Natural killer cell (primary cell): ENCODE measurements around the gene GPAM. TPM values are rescaled to one million over a fixed set of nuclear protein-coding genes. Genes with fewer than 3 reads are reported as not detected.

ENCODE experiments used
- ATAC-seq, 3 donors: fragments of 150-1000 bp in 2 of 3; fragments of 200-7000 bp in 1 of 3; cut with Tn5 transposase; 1 replicate in 1 of 3; 2 replicates in 2 of 3; pipeline ENCODE4 v1.10.0; 2021; ENCODE audit warnings: mild to moderate bottlenecking in 2 of 3, moderate library complexity in 2 of 3
- DNase-seq, 2 donors: peaks; one replicate each; pipeline versions ENCODE4 v3.0.0 to v3.0.0-alpha.2; 2013 to 2021; ENCODE audit warnings: mixed read lengths in 1 of 2
- H3K27ac ChIP-seq: one replicate; pipeline ENCODE4 v1.5.1; 2013; ENCODE audit warnings: mild to moderate bottlenecking, low read length
- H3K27me3 ChIP-seq: one replicate; pipeline ENCODE4 v1.6.1; 2013; ENCODE audit warnings: low read length; ENCODE audit not compliant: control insufficient read depth, insufficient read depth
- H3K36me3 ChIP-seq: one replicate; pipeline ENCODE4 v1.6.1; 2013; ENCODE audit warnings: low read length; ENCODE audit not compliant: control insufficient read depth, insufficient read depth
- H3K4me1 ChIP-seq: one replicate; pipeline ENCODE4 v1.6.1; 2013; ENCODE audit warnings: low read length; ENCODE audit not compliant: control insufficient read depth, insufficient read depth
- H3K4me3 ChIP-seq: one replicate; pipeline ENCODE4 v1.5.1; 2013; ENCODE audit warnings: low read length
- H3K9me3 ChIP-seq: one replicate; pipeline ENCODE4 v1.6.1; 2013; ENCODE audit warnings: low read length; ENCODE audit not compliant: control insufficient read depth, insufficient read depth
- H3K27ac Mint-ChIP-seq, 2 donors: one replicate each; pipeline ENCODE4 v1.8.0; 2022; ENCODE audit warnings: mild to moderate bottlenecking in 2 of 2, mixed read lengths in 2 of 2, moderate library complexity in 1 of 2
- H3K27me3 Mint-ChIP-seq, 2 donors: one replicate each; pipeline ENCODE4 v1.8.0; 2022; ENCODE audit warnings: low read depth in 2 of 2, mixed read lengths in 2 of 2
- H3K36me3 Mint-ChIP-seq: one replicate; pipeline ENCODE4 v1.8.0; 2022; ENCODE audit warnings: mixed read lengths
- H3K4me1 Mint-ChIP-seq, 2 donors: one replicate each; pipeline ENCODE4 v1.8.0; 2022; ENCODE audit warnings: mixed read lengths in 2 of 2
- H3K4me3 Mint-ChIP-seq: one replicate; pipeline ENCODE4 v1.8.0; 2022; ENCODE audit warnings: mild to moderate bottlenecking, moderate library complexity, mixed read lengths
- H3K9me3 Mint-ChIP-seq, 2 donors: one replicate each; pipeline ENCODE4 v1.8.0; 2022; ENCODE audit warnings: mixed read lengths in 2 of 2
- WGBS: methylation state at CpG from one replicate; pipeline ENCODE4 v1.1.7; 2013; ENCODE audit warnings: missing lambda C conversion rate; ENCODE audit not compliant: insufficient coverage; 5-methylcytosine and 5-hydroxymethylcytosine counted together
- intact Hi-C: fragments of 100-400 bp; cut with micrococcal nuclease; formaldehyde crosslinking; loops from one replicate; pipeline ENCODE4 v1.14.2; 2022
- total RNA-seq, 4 donors: library from RNA; stranded (reverse); fragments of 120-200 nt in 1 of 4; gene quantifications; one replicate each; pipeline versions ENCODE4 v1.2.3 to v1.2.4, GENCODE V29; 2013 to 2022
- TF ChIP-seq, protein P1 (sequence below): fragments of 200-600 bp; IDR thresholded peaks from one replicate; pipeline ENCODE4 v1.8.0; 2022; ENCODE audit warnings: antibody characterized with exemption

Gene GPAM
- total RNA-seq, 3 donors from 2014 or later (not counting 1 experiment from before 2014, with no cell fraction given): 4.7 to 11.7 (median 6.1) TPM

DNA sequence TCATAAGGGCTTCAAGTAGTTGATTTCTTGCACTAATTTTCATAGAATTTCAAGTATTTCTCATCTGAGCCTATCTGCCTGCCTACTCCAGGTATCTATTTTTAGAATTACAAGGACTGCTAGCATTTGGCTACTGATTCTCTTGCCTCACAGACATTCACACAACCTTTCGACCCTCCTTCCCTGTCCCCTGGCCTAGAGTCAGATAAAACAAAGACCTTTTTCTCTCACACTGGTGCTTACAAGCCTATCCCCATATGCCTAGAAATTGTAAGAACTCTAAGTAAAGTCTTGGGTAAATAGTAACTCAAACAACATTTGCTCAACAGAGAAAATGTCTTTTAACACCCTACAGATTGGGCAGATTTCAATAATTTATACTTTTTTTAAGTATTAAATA is 6.3 kb downstream of the GPAM start:
- Mint-ChIP-seq H3K4me3 (no peak overlapping the region), H3K27me3 (no peaks in the 10 kb centered on the region), H3K4me1 (no peaks in the 10 kb centered on the region), H3K9me3 (no peaks in the 10 kb centered on the region), H3K27ac (no peak overlapping the region), H3K36me3 (peaks cover 22% of the 10 kb centered on the region)
- peaks cover 63% of the 10 kb centered on the region for H3K36me3 ChIP-seq
- WGBS: 92% methylated on average over 1 of the region's 1 CpG
- H3K27me3 ChIP-seq: no peaks in the 10 kb centered on the region
- no peak overlapping the region for H3K27ac ChIP-seq
- TF ChIP-seq, protein P1, sequence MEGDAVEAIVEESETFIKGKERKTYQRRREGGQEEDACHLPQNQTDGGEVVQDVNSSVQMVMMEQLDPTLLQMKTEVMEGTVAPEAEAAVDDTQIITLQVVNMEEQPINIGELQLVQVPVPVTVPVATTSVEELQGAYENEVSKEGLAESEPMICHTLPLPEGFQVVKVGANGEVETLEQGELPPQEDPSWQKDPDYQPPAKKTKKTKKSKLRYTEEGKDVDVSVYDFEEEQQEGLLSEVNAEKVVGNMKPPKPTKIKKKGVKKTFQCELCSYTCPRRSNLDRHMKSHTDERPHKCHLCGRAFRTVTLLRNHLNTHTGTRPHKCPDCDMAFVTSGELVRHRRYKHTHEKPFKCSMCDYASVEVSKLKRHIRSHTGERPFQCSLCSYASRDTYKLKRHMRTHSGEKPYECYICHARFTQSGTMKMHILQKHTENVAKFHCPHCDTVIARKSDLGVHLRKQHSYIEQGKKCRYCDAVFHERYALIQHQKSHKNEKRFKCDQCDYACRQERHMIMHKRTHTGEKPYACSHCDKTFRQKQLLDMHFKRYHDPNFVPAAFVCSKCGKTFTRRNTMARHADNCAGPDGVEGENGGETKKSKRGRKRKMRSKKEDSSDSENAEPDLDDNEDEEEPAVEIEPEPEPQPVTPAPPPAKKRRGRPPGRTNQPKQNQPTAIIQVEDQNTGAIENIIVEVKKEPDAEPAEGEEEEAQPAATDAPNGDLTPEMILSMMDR: no peak
- no peak overlapping the region for H3K4me3 ChIP-seq
- intact Hi-C loops: no loop called here
- H3K4me1 ChIP-seq: no peaks in the 10 kb centered on the region
- ATAC-seq: no peak
- no peak for DNase-seq
- H3K9me3 ChIP-seq: no peaks in the 10 kb centered on the region

DNA sequence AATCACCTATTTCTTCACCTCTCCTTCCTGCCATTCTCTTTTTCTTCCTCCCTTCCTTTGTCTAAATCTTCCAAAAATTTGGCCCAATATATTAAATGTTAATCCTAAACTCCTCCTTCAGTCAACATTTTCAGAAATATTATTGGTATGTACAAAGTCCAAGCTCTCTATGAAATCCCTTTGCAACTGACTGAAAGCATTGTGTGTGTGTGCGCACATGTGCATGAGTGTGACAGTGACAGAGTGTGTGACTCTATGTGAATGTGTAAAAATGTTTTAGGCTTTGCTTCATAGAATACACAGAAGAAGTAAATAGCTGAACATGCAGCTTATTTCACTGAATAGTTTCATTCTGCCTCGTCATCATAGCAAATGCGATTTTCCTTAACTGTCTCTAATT is 7.0 kb downstream of the GPAM start:
- no peaks in the 10 kb centered on the region for H3K9me3 ChIP-seq
- no peaks in the 10 kb centered on the region for H3K27me3 ChIP-seq
- H3K4me1 Mint-ChIP-seq: no peaks in the 10 kb centered on the region
- DNase-seq (no peak), ATAC-seq (no peak)
- H3K4me3 Mint-ChIP-seq: no peak overlapping the region
- H3K9me3 Mint-ChIP-seq: no peaks in the 10 kb centered on the region
- H3K27me3 Mint-ChIP-seq: no peaks in the 10 kb centered on the region
- peaks cover 70% of the 10 kb centered on the region for H3K36me3 ChIP-seq
- intact Hi-C loops: no loop called here
- WGBS: 100% methylated on average over 3 of the region's 3 CpGs
- no peak overlapping the region for H3K27ac Mint-ChIP-seq
- peaks cover 29% of the 10 kb centered on the region for H3K36me3 Mint-ChIP-seq
- no peak overlapping the region for H3K4me3 ChIP-seq
- no peaks in the 10 kb centered on the region for H3K4me1 ChIP-seq
- no peak overlapping the region for H3K27ac ChIP-seq
- TF ChIP-seq, protein P1: no peak

DNA sequence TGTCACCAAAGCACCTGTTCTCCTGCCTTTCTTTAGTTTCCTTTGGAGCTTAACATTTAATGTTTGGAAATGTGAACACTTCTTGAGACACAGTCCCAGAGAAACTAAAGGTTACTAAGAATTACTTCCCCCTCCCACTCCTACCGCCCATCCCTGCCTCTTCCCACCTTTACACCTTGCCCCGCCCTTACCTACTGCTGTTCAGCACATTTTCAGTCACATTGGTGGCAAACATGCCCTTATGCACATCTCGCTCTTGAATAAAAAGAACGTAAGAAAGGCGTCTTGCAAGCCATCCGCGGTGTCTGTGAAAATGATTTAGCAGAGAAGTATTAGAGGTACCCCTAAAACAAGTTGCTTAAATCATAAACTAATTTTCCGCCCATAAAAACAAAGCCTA is 8.2 kb downstream of the GPAM start:
- Histone ChIP-seq H3K36me3 (peaks cover 78% of the 10 kb centered on the region), H3K27me3 (no peaks in the 10 kb centered on the region), H3K27ac (no peak overlapping the region), H3K4me3 (no peak overlapping the region), H3K4me1 (no peaks in the 10 kb centered on the region), H3K9me3 (no peaks in the 10 kb centered on the region)
- no peak for DNase-seq
- Mint-ChIP-seq H3K27ac (no peak overlapping the region), H3K4me3 (no peak overlapping the region), H3K36me3 (peaks cover 38% of the 10 kb centered on the region), H3K27me3 (no peaks in the 10 kb centered on the region), H3K4me1 (no peaks in the 10 kb centered on the region), H3K9me3 (no peaks in the 10 kb centered on the region)
- 96% methylated on average over 8 of the region's 8 CpGs for WGBS
- TF ChIP-seq, protein P1: no peak
- intact Hi-C loops: no loop called here
- peak in 1 of 3 donors; percentile 27 for ATAC-seq

DNA sequence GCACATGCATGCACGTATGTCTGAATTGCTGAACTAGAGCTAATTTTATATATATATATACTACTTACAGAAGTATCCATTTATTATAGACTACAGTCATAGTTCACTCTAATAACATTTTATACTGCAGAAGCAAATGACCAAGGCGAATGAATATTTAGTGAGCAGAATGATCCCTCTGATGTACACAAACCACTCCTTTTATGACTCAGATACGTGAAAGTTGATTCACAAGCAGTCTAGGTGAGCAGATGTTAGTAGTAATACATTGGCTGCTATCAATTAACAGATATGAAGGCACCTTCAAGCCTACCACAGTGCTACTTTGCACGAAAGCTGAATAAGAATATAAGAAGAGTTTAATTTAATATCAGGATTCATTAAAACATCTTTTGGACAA is 10.4 kb downstream of the GPAM start:
- Mint-ChIP-seq H3K27me3 (no peaks in the 10 kb centered on the region), H3K9me3 (no peaks in the 10 kb centered on the region), H3K36me3 (peaks cover 46% of the 10 kb centered on the region), H3K27ac (no peak overlapping the region), H3K4me1 (no peaks in the 10 kb centered on the region), H3K4me3 (no peak overlapping the region)
- ATAC-seq (no peak), DNase-seq (no peak)
- Histone ChIP-seq H3K36me3 (peaks cover 79% of the 10 kb centered on the region), H3K27me3 (no peaks in the 10 kb centered on the region), H3K9me3 (no peaks in the 10 kb centered on the region), H3K27ac (no peak overlapping the region), H3K4me1 (no peaks in the 10 kb centered on the region), H3K4me3 (no peak overlapping the region)
- intact Hi-C loops: no loop called here
- TF ChIP-seq, protein P1: no peak
- 100% methylated on average over 1 of the region's 4 CpGs for WGBS
